Stimulated activated CD4-positive, alpha-beta T cell treated with anti-CD3 and anti-CD28 coated beads, TNF-alpha, amount 100 ng/mL, for 1 hour (primary cell): ENCODE data around the gene ZNF548.
A peak's percentile ranks its signal among the peaks of the same experiment; 100 is the strongest.
"Not testable (repeated sequence)": the region's sequence is repeated elsewhere in the genome, so short reads cannot be mapped to it uniquely, and the experiment has no call there.

ENCODE experiments used
- DNase-seq, 3 donors: peaks; one replicate each; pipeline ENCODE4 v3.0.0-alpha.2; 2020; ENCODE audit warnings: low read depth in 3 of 3, low spot score in 1 of 3

Gene ZNF548

DNA sequence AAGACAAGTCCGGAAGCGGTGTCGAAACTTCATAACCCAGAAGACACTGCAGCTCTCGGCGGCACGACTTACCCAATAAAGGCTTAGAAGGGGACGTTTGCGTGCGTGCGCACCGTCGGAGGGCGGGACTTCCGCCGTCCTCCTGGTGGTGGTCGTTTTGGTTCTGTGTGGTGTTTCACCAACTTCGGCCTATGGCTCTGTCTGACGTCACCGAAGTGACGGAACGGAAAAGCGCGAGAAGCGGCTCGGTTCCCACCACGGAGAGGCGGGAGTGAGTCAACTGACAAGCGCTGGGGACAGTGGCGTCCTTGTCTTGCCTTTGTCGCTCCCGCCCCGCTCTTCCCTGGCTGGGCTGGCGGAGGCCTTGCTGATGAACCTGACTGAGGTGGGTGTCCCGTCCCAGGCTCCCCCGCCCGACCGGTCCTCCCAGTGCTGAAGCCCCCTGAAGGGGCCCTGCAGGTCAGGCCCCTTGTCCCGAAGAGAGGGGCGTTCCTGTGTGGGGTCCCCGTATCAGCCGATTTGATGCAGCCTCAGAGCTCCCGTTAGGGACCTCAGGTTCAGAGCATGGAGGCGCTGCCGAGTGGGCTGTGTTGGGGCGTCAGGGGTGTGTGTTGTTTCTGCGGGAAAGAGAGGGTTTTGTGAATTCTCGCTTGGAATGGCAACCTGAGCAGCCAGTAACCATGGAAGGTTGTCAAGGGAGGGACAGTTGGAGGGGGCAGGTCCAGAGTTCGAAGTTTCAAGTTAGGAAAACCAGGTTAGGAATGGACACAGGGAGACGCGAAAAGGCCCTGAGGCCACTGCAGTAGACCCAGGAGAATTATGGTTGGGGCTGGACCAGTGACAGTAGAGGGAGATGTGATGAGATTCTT lies at the start of gene ZNF548:
Gene ZNF548 (plus strand): TSS at position 125 of the 869 bp plus-strand sequence. CDS start 246 bp downstream, at position 371.
- peak; percentile 88 to 92 (median 91) for DNase-seq

DNA sequence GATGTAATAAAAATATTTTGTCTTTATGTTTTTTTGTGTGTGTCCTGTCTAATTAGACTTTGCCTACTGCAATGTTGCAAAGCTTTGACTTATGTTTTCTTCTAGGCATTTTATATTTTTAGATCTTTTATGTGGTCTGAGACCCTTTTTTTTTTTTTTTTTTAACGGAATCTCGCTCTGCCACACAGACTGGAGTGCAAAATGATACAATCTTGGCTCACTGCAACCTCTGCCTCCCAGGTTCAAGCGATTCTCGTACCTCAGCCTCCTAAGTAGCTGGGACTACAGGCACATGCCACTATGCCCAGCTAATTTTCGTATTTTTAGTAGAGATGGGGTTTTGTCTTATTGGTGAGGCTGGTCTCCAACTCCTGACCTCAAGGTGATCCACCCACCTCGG lies 47.1 kb upstream of the ZNF548 start:
- no peak for DNase-seq

DNA sequence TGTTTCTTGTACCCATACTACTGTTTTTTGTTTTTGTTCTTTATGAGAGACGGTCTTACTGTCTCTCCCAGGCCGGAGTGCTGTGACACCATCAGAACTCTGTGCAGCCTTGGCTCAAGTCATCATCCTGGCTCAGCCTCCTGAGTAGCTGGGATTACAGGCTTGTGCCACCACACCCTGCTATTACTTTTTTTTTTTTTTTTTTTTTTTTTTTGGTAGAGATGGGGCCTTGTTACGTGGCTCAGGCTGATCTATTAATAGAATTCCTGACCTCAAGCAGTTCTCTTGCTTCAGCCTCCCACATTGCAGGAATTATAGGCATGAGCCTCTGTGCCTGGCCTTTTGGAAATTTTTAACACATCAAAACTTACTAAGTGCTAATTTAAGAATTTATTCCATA lies 41.5 kb upstream of the ZNF548 start:
- DNase-seq: no peak

DNA sequence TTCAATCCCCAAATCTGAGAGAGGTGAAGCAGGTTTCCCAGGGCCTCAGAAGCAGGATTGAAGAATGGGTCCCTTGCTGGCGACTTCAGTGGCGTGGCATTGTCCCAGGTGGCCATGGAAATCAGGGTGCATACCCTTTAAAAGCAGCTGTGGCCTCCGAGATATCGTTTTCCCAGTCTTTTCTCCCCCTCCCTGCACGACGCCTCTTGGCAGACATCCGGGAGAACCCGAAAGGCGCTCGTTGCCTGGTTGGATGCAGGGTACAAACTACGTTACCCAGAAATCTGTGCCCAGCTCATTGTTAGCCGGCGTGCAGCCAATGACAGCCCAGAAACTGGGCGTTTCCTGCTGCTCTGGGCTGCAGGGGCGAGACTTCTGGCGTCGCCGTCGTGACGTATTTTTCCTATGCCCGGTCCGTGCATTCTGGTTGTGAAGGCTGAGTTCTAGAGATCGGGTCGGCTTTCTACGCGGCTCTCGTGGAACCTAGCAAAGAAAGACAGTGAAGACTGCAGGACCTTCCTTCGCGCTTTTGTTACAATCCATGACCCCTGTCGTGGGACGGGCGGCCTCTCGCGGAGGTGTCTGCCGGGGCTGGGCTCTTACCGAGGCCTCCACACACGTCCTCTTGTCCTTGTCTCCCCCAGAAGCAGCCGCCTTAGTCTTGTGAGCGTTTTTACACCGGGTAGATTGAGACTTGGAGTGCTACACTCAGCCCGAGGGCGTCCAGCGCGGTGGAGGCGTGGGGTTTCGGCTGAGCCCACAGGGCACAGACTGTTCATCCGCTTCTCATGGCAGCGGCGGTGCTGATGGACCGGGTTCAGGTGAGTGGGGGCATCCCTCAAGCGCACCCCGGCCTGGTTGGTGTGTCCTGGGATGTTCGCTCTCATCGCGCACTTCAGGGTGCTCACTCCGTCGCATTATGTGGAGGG lies 38.5 kb upstream of the ZNF548 start, which contains the start of gene ZNF304:
Gene ZNF304 (plus strand): TSS at position 395 of the 929 bp plus-strand sequence. CDS start 394 bp downstream, at position 789.
- DNase-seq: peak; percentile 51 to 63 (median 62)

DNA sequence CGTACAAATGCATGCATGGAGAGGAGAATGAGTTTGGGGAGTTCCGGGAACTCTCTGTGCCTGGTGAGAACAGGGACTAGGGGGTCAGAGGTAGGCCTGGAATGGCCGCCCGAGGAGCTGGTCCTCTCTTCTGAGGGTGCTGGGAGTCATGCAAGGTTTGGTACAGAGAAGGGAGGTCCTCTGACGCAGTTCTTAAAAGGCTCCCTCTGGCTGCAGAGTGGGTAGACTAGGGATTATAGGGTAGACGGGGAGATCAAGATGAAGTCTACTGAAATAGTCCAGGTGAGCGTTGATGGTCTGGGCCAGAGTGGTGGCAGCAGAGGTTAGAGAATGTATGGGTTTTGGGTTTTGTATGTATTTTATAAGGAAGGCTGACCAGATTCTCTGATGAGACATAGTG lies 37.8 kb upstream of the ZNF548 start:
- DNase-seq: no peak

DNA sequence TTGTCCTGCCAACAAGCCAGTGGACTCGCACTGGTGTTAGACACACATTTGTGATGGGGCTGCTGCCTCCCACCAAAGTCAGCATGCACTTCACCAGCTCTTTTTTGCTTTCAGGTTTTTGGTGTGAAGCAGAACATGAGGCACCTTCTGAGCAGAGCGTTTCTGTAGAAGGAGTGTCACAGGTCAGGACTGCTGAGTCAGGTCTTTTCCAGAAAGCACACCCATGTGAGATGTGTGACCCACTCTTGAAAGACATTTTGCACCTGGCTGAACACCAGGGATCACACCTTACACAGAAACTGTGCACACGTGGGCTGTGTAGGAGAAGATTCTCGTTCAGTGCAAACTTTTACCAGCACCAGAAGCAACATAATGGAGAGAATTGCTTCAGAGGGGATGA lies 33.7 kb upstream of the ZNF548 start:
- DNase-seq: no peak

DNA sequence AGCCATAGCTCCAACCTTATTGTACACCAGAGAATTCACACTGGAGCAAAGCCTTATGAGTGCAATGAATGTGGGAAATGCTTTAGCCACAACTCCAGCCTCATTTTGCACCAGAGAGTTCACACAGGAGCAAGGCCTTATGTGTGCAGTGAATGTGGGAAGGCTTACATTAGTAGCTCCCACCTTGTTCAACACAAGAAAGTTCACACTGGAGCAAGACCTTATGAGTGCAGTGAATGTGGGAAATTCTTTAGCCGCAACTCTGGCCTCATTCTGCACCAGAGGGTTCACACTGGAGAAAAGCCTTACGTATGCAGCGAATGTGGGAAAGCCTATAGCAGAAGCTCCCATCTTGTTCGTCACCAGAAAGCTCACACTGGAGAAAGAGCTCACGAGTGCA lies 32.2 kb upstream of the ZNF548 start:
- no peak for DNase-seq

DNA sequence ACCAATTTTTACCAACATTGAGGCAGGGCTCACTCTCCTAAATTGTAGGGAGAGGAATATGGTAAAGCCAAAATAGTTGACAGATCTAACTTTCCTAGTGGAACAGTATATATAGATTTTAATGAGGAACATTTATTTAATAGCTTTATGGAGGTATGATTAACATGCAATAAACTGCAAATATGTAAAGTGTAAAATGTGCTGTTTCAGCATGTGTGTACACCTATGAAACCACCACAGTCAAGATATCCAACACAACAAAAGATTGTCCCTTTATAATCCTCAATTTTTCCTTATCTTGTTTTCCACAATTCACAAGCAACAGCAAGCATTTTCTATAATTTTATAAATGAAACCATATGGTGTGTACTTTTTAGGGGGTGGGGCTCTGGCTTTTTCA lies 30.4 kb upstream of the ZNF548 start:
- no peak for DNase-seq

DNA sequence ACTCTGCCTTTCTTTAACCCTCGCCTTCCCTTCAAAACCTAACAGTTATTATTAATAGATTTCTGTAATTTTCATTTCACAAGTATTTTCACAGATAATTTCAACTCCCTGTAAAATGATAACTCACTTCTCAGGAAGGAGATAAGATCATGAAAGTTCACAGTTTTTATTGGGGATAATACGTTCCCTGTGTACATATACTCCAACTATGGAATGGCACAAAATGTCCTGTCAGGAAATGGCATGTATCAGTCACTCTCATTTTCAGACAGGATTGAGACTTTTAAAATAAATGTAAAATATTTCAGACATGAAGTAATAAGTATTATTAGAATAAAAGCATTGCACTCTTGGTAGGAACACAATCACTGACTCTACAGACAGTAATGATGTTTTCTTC lies 27.2 kb upstream of the ZNF548 start:
- DNase-seq: no peak

DNA sequence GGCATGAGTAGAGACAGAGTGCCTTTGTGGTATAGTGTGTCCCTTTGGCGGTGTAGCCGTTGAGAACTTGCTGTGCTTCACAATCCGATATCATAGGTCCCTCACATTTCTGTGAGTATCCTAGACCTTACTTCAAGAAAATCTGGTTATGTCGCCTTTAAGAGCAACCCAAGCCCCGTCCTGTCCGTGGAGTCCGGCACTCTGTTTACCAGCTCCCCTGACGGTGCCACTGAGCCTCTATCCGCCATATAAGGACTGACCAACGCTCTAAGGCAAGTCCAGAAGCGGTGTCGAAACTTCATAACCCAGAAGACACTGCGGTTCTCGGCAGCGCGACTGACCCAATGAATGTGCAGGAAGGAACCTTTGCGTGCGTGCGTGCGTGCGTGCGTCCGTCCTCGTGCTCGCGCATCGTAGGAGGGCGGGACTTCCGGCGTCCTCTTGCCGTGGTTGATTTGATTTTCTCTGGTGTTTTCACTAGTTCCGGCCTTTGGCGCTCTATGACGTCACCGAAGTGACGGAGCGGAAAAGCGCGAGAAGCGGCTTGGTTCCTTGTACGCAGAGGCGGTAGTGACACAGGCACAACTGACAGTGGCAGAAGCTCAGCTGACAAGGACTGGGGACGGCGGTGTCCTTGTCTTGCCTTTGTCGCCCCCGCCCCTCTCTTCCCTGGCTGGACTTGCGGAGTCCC lies 26.5 kb upstream of the ZNF548 start, which contains the start of the genes TRAPPC2B and ZNF547:
Gene TRAPPC2B (plus strand): TSS at position 555 of the 691 bp plus-strand sequence. CDS start 1,283 bp downstream, outside the sequence.
Gene ZNF547 (plus strand): TSS at position 555 of the 691 bp plus-strand sequence. CDS start 5,005 bp downstream, outside the sequence.
- DNase-seq: peak; percentile 93 to 95 (median 94)

DNA sequence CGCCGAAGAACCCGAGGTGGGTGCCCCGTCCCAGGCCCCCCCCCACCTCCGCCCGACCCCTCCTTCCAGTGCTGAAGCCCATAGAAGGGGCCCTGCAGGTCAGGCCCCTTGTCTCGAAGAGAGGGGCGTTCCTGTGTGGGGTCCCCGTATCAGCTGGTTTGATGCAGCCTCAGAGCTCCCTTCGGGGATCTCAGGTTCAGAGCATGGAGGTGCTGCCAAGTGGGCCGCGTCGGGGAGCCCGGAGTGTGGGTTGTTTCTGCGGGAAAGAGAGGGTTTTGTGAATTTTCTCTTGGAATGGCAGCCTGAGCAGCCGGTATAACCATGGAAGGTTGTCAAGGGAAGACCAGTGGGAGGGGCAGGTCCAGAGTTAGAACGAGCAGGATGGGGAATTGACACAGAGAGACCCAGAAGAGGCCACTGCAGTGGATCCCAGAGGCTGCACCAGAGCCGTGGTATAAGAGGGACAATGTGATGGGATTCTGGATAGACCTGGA lies 25.9 kb upstream of the ZNF548 start:
- no peak for DNase-seq

DNA sequence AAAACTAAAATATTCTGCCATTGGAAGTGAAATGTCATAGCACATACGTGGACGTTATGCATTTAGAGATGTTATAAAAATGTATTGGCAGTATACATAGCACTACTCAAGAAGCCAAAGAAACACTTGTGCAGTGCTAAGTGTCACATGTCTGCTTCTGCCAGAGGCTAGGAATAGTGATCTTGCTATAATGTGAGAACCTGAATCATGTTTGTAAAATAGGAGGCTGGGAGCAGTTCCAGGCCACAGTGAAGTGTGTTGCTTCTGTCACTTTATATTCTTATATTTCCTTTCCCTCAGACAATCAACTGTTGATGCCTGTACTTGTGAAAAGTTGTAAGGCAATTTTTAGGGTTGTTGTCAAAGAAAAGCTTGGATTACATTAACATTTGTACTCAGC lies 22.9 kb upstream of the ZNF548 start:
- no peak for DNase-seq

DNA sequence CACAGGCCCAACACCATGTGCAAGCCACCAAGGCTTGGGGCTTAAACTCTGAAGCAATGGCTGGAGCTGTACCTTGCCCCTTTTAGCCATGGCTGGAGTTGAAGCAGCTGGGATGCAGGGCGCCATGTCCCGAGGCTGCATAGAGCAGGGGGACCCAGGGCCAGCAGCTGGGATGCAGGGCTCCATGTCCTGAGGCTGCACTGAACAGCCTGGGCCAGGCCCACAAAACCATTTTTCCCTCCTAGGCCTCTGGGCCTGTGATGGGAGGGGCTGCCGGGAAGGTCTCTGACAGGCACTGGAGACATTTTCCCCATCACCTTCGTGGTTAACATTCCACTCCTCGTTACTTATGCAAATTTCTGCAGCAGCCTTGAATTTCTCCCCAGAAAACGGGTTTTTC lies 15.5 kb upstream of the ZNF548 start:
- no peak for DNase-seq

DNA sequence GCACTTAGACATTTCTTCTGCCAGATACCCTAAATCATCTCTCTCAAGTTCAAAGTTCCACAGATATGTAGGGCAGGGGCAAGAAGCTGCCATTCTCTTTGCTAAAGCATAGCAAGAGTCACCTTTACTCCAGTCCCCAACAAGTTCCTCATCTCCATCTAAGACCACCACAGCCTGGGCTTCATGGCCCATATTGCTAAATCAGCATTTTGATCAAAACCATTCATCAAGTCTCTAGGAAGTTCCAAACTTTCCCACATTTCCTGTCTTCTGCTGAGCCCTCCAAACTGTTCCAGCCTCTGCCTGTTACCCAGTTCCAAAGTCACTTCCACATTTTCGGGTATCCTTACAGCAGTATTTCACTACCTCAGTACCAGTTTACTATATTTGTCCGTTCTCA lies 15.0 kb upstream of the ZNF548 start:
- not testable (repeated sequence) for DNase-seq

DNA sequence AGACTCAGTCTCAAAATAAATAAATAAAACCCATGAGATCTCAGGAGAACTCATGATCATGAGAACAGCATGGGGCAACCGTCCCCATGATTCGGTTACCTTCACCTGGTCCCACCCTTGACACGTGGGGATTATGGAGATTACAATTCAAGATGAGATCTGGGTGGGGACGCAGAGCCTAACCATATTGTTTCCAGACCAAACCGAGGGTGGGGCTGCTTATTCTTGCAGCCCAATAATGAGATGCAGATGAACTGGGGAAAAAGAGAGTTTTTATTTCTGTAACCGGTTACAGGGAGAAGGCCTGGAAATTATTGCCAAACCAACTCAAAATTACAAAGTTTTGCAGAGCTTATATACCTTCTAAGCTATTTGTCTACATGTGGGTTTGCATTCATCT lies 13.5 kb upstream of the ZNF548 start:
- DNase-seq: no peak

DNA sequence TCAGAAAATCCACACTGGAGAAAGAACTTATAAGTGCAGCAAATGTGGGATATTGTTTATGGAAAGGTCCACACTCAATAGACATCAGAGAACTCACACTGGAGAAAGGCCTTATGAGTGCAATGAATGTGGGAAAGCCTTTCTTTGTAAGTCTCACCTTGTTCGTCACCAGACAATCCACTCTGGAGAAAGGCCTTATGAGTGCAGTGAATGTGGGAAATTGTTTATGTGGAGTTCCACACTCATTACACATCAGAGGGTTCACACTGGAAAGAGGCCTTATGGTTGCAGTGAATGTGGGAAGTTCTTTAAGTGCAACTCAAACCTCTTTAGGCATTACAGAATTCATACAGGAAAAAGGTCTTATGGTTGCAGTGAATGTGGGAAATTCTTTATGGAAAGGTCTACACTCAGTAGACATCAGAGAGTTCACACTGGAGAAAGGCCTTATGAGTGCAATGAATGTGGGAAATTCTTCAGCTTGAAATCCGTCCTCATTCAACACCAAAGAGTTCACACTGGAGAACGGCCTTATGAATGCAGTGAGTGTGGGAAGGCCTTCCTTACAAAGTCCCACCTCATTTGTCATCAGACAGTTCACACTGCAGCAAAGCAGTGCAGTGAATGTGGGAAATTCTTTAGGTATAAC lies 12.0 kb upstream of the ZNF548 start:
- no peak for DNase-seq

DNA sequence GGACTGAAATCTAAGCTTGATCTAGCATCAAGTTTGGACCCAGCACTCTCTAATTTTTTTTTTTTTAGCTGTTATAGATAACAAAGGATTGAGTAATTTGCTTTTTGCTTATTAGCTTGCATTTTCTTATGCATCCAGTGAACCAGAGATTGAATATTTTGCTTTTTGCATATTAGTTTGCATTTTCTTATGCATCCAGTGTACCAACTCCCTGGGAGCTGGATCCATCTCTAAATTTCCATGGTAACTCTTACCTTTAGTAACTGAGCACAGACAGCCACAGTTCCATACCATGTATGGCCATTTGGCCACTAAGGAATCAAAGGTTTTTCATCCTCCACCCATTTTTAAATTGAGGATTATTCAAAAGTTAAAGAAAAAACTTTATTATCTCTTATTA lies 8.7 kb upstream of the ZNF548 start:
- no peak for DNase-seq

DNA sequence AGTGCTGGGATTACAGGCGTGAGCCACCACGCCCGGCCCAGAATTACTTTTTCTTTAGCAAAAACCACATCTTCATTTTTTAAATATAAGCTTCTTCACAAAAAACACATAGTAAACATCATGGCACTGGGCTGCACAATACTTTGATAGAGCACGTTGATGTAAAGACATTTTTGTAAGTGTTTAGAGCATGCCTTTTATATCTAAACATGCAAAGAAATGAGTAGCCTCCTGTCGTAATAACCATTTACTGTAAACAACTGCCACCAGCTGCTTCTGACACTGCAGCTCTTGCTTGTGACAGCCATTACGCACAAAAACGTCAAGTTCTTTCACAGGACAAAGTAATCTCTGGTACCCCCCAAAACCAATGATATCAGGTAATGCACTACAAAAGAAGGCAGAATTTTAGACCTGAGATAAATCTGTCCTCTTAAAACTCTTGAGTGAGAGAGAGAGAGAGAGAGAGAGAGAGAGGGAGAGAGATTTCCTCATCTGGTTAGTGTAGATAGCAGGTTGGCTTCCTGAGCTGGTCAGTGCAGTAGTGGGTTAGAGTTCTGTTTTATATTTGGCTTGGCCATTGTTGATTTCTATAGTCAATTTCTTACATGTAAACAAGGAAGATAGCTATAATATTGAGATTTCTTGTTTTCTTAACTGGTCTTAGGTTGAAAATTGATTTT lies 6.7 kb upstream of the ZNF548 start:
- no peak for DNase-seq

DNA sequence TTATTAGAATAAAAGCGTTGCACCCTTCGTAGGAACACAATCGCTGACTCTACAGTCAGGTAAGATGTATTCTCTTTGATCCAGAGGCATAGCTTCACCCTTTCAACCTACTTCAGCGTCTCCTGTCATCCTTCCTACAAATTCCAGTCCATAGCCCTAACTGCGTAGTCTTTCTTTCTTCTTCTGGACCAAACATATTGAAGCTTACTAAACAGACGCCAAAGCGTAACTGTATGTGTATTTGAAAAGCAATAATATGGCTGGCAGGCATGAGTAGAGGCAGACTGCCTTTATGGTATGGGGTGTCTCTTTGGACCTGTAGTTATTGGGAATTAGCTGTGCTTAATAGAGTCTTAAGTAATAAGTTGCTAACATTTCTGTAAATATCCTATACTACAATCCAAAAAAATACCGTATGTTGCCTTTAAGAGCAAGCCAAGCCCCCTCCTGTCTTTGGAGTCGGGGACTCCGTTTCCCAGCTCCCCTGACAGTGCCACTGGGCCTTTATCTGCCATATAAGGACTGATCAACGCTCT lies 392 bp upstream of the ZNF548 start:
- no peak for DNase-seq
